ENCODE results near the gene CDC6. TPM values are rescaled to one million over a fixed set of nuclear protein-coding genes. Genes with fewer than 3 reads are reported as not detected.

Gene CDC6
- total RNA-seq, 1 experiment from 2014 or later, result 44.9 TPM

- intact Hi-C loops (cut with micrococcal nuclease; ENCODE audit: unreplicated experiment), result no loop called here
- H3K9me3 ChIP-seq (ENCODE audit: insufficient read depth, low read depth), result no peaks in the 10 kb centered on the region
- no peaks in the 10 kb centered on the region for H3K9me2 ChIP-seq (ENCODE audit: insufficient read depth)
- H4K20me1 ChIP-seq (ENCODE audit: insufficient read depth), result peaks cover 7% of the 10 kb centered on the region
- no TSS peak for BruUV-seq (replicated peaks)
- CTCF ChIA-PET, result no interaction called here
- H3K36me3 ChIP-seq (ENCODE audit: low read depth), result 0 out of 2 replicates have a peak, but pooled peaks cover 9% of the 10 kb centered on the region
- no peak for DNase-seq
- no peaks in the 10 kb centered on the region for H3K4me1 ChIP-seq (replicated peaks; ENCODE audit: insufficient read depth)
- no peak overlapping the region for H3K27ac ChIP-seq
- no peaks in the 10 kb centered on the region for H3K27me3 ChIP-seq (ENCODE audit: insufficient read depth, low read depth)
- H3K4me2 ChIP-seq, result no peak overlapping the region
- POLR2A ChIA-PET (ENCODE audit: unreplicated experiment), result no interaction called here
- no peak overlapping the region for H3K4me3 ChIP-seq
- TF ChIP-seq EZH2 (IDR thresholded peaks at IDR 0.05; ENCODE audit: low read depth), result no peak
- no peak for TF ChIP-seq CTCF (conservative IDR thresholded peaks at IDR 0.05)
- H3K79me2 ChIP-seq (ENCODE audit: low read depth), result no peaks in the 10 kb centered on the region
- no peak overlapping the region for H2AFZ ChIP-seq
- no peaks in the 10 kb centered on the region; the same call in 1 of the 2 replicates for H3F3A ChIP-seq (ENCODE audit: insufficient read depth, low read depth)
These were observed 23.1 kb upstream of the CDC6 start for GRCh38 chr17:40264458-40265185.

GRCh38 chr17:40265337-40265736 lies 22.3 kb upstream of the CDC6 start:
- Histone ChIP-seq H3K27me3 (ENCODE audit: insufficient read depth, low read depth) (no peaks in the 10 kb centered on the region), H2AFZ (no peak overlapping the region), H3K9me3 (ENCODE audit: insufficient read depth, low read depth) (no peaks in the 10 kb centered on the region), H4K20me1 (ENCODE audit: insufficient read depth) (peaks cover under 1% of the 10 kb centered on the region; the same call in 1 of the 2 replicates), H3K9me2 (ENCODE audit: insufficient read depth) (no peaks in the 10 kb centered on the region), H3K4me3 (no peak overlapping the region), H3K36me3 (ENCODE audit: low read depth) (0 out of 2 replicates have a peak, but pooled peaks cover 9% of the 10 kb centered on the region), H3F3A (ENCODE audit: insufficient read depth, low read depth) (no peaks in the 10 kb centered on the region; the same call in 1 of the 2 replicates), H3K4me1 (replicated peaks; ENCODE audit: insufficient read depth) (no peaks in the 10 kb centered on the region), H3K79me2 (ENCODE audit: low read depth) (no peaks in the 10 kb centered on the region), H3K4me2 (no peak overlapping the region), H3K27ac (no peak overlapping the region)
- intact Hi-C loops (cut with micrococcal nuclease; ENCODE audit: unreplicated experiment), result no loop called here
- CTCF ChIA-PET, result no interaction called here
- TF ChIP-seq EZH2 (IDR thresholded peaks at IDR 0.05; ENCODE audit: low read depth) (no peak), CTCF (conservative IDR thresholded peaks at IDR 0.05) (no peak)
- DNase-seq, result no peak
- POLR2A ChIA-PET (ENCODE audit: unreplicated experiment), result no interaction called here
- BruUV-seq (replicated peaks), result no TSS peak

GRCh38 chr17:40266882-40267281 lies 20.8 kb upstream of the CDC6 start:
- ChIA-PET POLR2A (ENCODE audit: unreplicated experiment) (no interaction called here), CTCF (no interaction called here)
- H3K79me2 ChIP-seq (ENCODE audit: low read depth), result no peaks in the 10 kb centered on the region
- TF ChIP-seq CTCF (conservative IDR thresholded peaks at IDR 0.05) (no peak), EZH2 (IDR thresholded peaks at IDR 0.05; ENCODE audit: low read depth) (no peak)
- H3K27me3 ChIP-seq (ENCODE audit: insufficient read depth, low read depth), result no peaks in the 10 kb centered on the region
- intact Hi-C loops (cut with micrococcal nuclease; ENCODE audit: unreplicated experiment), result no loop called here
- BruUV-seq (replicated peaks), result no TSS peak
- no peaks in the 10 kb centered on the region for H3K9me2 ChIP-seq (ENCODE audit: insufficient read depth)
- H3K4me1 ChIP-seq (replicated peaks; ENCODE audit: insufficient read depth), result no peaks in the 10 kb centered on the region
- H2AFZ ChIP-seq, result no peak overlapping the region
- 0 out of 2 replicates have a peak, but pooled peaks cover 9% of the 10 kb centered on the region for H3K36me3 ChIP-seq (ENCODE audit: low read depth)
- H3K9me3 ChIP-seq (ENCODE audit: insufficient read depth, low read depth), result no peaks in the 10 kb centered on the region
- H3F3A ChIP-seq (ENCODE audit: insufficient read depth, low read depth), result no peaks in the 10 kb centered on the region; the same call in 1 of the 2 replicates
- H3K27ac ChIP-seq, result no peak overlapping the region
- H3K4me3 ChIP-seq, result no peak overlapping the region
- H3K4me2 ChIP-seq, result no peak overlapping the region
- DNase-seq, result no peak
- no peaks in the 10 kb centered on the region; the same call in 1 of the 2 replicates for H4K20me1 ChIP-seq (ENCODE audit: insufficient read depth)
